Activated gamma-delta T cell (primary cell): ENCODE results near the gene FBH1.

Source experiments
- DNase-seq: peaks from one replicate; lab custom pipeline; 2025; lab: John Stamatoyannopoulos, UW

The FBH1 gene

GRCh38 chr10:5981529-5981928 lies 91.5 kb downstream of the FBH1 start:
- no peak for DNase-seq

GRCh38 chr10:5983774-5984173 lies 93.7 kb downstream of the FBH1 start:
- no peak for DNase-seq

GRCh38 chr10:5985029-5985428 lies 95.0 kb downstream of the FBH1 start:
- no peak for DNase-seq
